SU-DHL-6 (cell line): ENCODE data around the gene CDC42EP5.

ENCODE experiments used
- H2AFZ ChIP-seq: fragments of 200-600 bp; sonication (generic); 2 replicates; pipeline ENCODE4 v1.6.1; 2014; ENCODE audit warnings: low read depth, mild to moderate bottlenecking, moderate library complexity, mixed read lengths, antibody characterized with exemption, low read length; ENCODE audit not compliant: severe bottlenecking
- H3F3A ChIP-seq: fragments of 200-600 bp; shearing (Covaris generic); 2 replicates; pipeline ENCODE4 v1.6.0; 2016; ENCODE audit warnings: antibody characterized with exemption, mild to moderate bottlenecking; ENCODE audit not compliant: insufficient read depth
- H3K27ac ChIP-seq: fragments of 200-600 bp; sonication (generic); 2 replicates; pipeline ENCODE4 v1.5.1; 2016; ENCODE audit warnings: low read depth, mild to moderate bottlenecking, low read length, moderate library complexity, mixed read lengths
- H3K27me3 ChIP-seq: fragments of 200-600 bp; sonication (generic), shearing (Covaris generic); 2 replicates; pipeline ENCODE4 v1.6.0; 2014; ENCODE audit warnings: mild to moderate bottlenecking, low read length
- H3K36me3 ChIP-seq: fragments of 200-600 bp; sonication (generic); 2 replicates; pipeline ENCODE4 v1.6.1; 2014; ENCODE audit warnings: mild to moderate bottlenecking, low read length, mixed read lengths
- H3K4me2 ChIP-seq: fragments of 300-600, 200-600 bp; shearing (Covaris generic), sonication (generic); 2 replicates; pipeline ENCODE4 v1.6.0; 2014; ENCODE audit warnings: low read length, low read depth, mild to moderate bottlenecking; ENCODE audit not compliant: poor library complexity, severe bottlenecking
- H3K4me3 ChIP-seq: fragments of 200-600 bp; sonication (generic); 2 replicates; pipeline ENCODE4 v1.5.1; 2014; ENCODE audit warnings: antibody characterized with exemption, low read length, mild to moderate bottlenecking, mixed read lengths; ENCODE audit not compliant: insufficient read depth, poor library complexity, severe bottlenecking
- H3K79me2 ChIP-seq: fragments of 200-600 bp; sonication (generic); 2 replicates; pipeline ENCODE4 v1.6.1; 2014; ENCODE audit warnings: mild to moderate bottlenecking, low read length, moderate library complexity; ENCODE audit not compliant: insufficient read depth
- H3K9ac ChIP-seq: fragments of 200-600 bp; sonication (generic); 2 replicates; pipeline ENCODE4 v1.7.0; 2014; ENCODE audit warnings: mild to moderate bottlenecking, low read length
- H3K9me2 ChIP-seq: fragments of 200-600 bp; sonication (generic); replicated peaks from 2 replicates; pipeline ENCODE4 v1.6.1; 2014; ENCODE audit warnings: low read length; ENCODE audit not compliant: insufficient read depth
- H3K9me3 ChIP-seq: fragments of 200-600 bp; sonication (generic); 2 replicates; pipeline ENCODE4 v1.6.1; 2014; ENCODE audit warnings: low read length, mixed read lengths; ENCODE audit not compliant: insufficient read depth
- H4K20me1 ChIP-seq: fragments of 200-600 bp; sonication (generic); 2 replicates; pipeline ENCODE4 v1.6.1; 2014; ENCODE audit warnings: low read depth, mild to moderate bottlenecking, antibody characterized with exemption, low read length, moderate library complexity, mixed read lengths
- CTCF ChIP-seq: fragments of 200-600 bp; sonication (generic); IDR thresholded peaks from one replicate; pipeline ENCODE4 v1.5.1; 2017; ENCODE audit warnings: antibody characterized with exemption, mild to moderate bottlenecking, low read length, moderate library complexity; ENCODE audit not compliant: insufficient read depth, poor library complexity, severe bottlenecking
- EZH2phosphoT487 ChIP-seq: fragments of 200-600 bp; sonication (generic), shearing (Covaris generic); conservative IDR thresholded peaks from 2 replicates; pipeline ENCODE4 v1.6.1; 2018; ENCODE audit warnings: mild to moderate bottlenecking, antibody characterized with exemption, low read length, moderate library complexity, mixed read lengths

The CDC42EP5 gene

GRCh38 chr19:54454781-54455675 lies 18.1 kb downstream of the CDC42EP5 start:
- no peak overlapping the region for H3K9ac ChIP-seq
- H3K9me2 ChIP-seq: no peaks in the 10 kb centered on the region
- no peaks in the 10 kb centered on the region for H3K9me3 ChIP-seq
- no peaks in the 10 kb centered on the region for H3K27me3 ChIP-seq
- H3K4me3 ChIP-seq: no peak overlapping the region
- H4K20me1 ChIP-seq: peaks cover 15% of the 10 kb centered on the region; the same call in 1 of the 2 replicates
- H3K36me3 ChIP-seq: 0 out of 2 replicates have a peak, but pooled peaks cover 5% of the 10 kb centered on the region
- no peak for TF ChIP-seq EZH2phosphoT487
- TF ChIP-seq CTCF: no peak
- no peak overlapping the region for H3K4me2 ChIP-seq
- peaks cover 35% of the 10 kb centered on the region for H3K79me2 ChIP-seq
- no peaks in the 10 kb centered on the region for H3F3A ChIP-seq
- H3K27ac ChIP-seq: no peak overlapping the region
- no peak overlapping the region for H2AFZ ChIP-seq

- no peaks in the 10 kb centered on the region for H3K27me3 ChIP-seq
- H4K20me1 ChIP-seq: peaks cover 19% of the 10 kb centered on the region; the same call in 1 of the 2 replicates
- no peaks in the 10 kb centered on the region for H3K9me2 ChIP-seq
- H3K79me2 ChIP-seq: peaks cover 42% of the 10 kb centered on the region
- H3K9me3 ChIP-seq: no peaks in the 10 kb centered on the region
- no peak overlapping the region for H2AFZ ChIP-seq
- TF ChIP-seq EZH2phosphoT487 (no peak), CTCF (no peak)
- H3K36me3 ChIP-seq: 0 out of 2 replicates have a peak, but pooled peaks cover 5% of the 10 kb centered on the region
- no peak overlapping the region for H3K9ac ChIP-seq
- H3F3A ChIP-seq: no peaks in the 10 kb centered on the region
- H3K27ac ChIP-seq: no peak overlapping the region
- no peak overlapping the region for H3K4me2 ChIP-seq
- no peak overlapping the region for H3K4me3 ChIP-seq
Observed at GRCh38 chr19:54453921-54454780, 18.9 kb downstream of the CDC42EP5 start.

GRCh38 chr19:54452626-54453025 lies 20.5 kb downstream of the CDC42EP5 start:
- TF ChIP-seq EZH2phosphoT487 (no peak), CTCF (no peak)
- Histone ChIP-seq H3K9me3 (no peaks in the 10 kb centered on the region), H3K4me3 (no peak overlapping the region), H3K9ac (no peak overlapping the region), H4K20me1 (peaks cover 19% of the 10 kb centered on the region; the same call in 1 of the 2 replicates), H3K27ac (no peak overlapping the region), H3K27me3 (no peaks in the 10 kb centered on the region), H3K4me2 (no peak overlapping the region), H2AFZ (no peak overlapping the region), H3F3A (no peaks in the 10 kb centered on the region), H3K36me3 (no peaks in the 10 kb centered on the region), H3K9me2 (no peaks in the 10 kb centered on the region), H3K79me2 (peaks cover 54% of the 10 kb centered on the region)
